Jurkat, Clone E6-1 (cell line): Measurements from ENCODE around the gene SBNO1.
"Not testable (repeated sequence)": the region's sequence is repeated elsewhere in the genome, so short reads cannot be mapped to it uniquely, and the experiment has no call there.

Source experiments
- DNase-seq: peaks from one replicate; pipeline ENCODE4 v3.0.0-alpha.2; 2011; ENCODE audit warnings: low read depth, low spot score
- H3K4me3 ChIP-seq: 2 replicates; pipeline ENCODE4 v1.5.1; 2011; ENCODE audit warnings: mild to moderate bottlenecking, low read length, control low read depth, moderate library complexity

SBNO1 gene

DNA sequence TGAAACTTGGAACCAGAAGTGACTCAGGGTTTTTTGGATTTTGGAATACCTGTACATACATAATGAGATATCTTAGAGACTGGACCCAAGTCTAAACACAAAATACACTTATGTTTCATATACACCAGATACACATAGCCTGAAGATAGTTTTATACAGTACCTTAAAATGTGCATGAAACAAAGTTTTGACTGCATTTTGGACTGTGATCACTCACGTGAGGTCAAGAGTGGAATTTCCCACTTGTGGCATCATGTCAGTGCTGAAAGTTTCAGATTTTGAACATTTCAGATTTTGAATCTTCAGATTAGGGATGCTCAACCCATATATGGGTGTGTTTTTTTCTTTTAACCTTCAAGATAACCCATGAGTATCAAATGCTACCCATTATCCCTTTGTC lies 6.6 kb downstream of the SBNO1 start:
- DNase-seq, result no peak

DNA sequence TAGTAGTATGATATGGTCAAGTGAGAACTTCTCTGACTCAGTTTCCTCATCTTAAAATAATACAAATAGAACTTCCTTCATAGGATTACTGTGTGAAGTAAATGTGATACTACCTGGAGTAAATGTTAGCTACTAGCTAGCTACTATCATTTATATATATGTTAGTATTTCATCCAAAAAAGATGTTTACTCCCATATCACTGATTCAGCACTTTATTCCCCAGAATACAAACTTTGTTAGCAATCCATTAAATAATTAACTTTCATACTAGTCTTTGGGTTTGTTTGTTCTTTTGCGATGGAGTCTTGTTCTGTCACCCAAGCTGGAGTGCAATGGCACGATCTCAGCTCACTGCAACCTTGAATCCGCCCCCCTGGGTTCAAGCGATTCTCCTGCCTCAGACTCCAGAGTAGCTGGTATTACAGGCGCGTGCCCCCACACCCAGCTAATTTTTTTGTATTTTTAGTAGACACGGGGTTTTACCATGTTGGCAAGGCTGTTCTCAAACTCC lies 8.4 kb downstream of the SBNO1 start:
- DNase-seq, result no peak

More for the DNA sequence above, 6.6 kb downstream of the SBNO1 start:
- H3K4me3 ChIP-seq, result no peak overlapping the region

DNA sequence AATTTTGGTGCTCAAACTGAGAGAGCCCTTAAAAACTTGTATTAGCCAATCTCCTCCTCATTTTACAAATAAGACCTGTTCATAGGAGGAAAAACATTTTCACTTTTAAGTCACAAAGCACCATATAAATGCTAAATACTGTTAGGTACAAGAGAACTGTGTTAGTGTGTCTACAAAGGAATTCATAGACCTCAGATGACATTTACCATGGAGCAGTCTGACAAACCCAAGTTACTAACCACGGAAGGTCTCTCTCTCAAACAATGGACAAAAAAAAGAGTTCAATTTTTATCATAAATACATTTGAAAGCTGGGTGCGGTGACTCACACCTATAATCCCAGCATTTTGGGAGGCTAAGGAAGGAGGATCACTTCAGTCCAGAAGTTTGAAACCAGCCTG lies 10.0 kb downstream of the SBNO1 start:
- H3K4me3 ChIP-seq, result no peak overlapping the region
- no peak for DNase-seq

More for the DNA sequence above, 8.4 kb downstream of the SBNO1 start:
- no peak overlapping the region for H3K4me3 ChIP-seq

DNA sequence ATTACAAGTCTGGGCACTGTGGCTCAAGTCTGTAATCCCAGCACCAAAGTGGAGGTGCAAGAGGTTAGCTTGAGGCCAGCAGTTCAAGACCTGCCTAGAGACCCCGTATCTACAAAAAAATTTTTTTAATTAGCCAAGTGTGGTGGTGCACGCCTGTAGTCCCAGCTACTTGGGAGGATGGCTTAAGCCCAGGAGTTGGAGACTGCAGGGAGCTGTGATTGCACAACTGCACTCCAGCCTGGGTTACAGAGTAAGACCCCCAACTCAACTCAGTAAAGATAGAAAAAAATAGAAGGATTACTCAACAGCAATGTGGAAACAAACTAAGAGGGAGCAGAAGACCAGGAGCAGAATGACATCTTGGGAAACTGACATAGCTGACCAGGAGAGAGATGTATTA lies 13.3 kb downstream of the SBNO1 start:
- H3K4me3 ChIP-seq, result no peak overlapping the region
- no peak for DNase-seq

DNA sequence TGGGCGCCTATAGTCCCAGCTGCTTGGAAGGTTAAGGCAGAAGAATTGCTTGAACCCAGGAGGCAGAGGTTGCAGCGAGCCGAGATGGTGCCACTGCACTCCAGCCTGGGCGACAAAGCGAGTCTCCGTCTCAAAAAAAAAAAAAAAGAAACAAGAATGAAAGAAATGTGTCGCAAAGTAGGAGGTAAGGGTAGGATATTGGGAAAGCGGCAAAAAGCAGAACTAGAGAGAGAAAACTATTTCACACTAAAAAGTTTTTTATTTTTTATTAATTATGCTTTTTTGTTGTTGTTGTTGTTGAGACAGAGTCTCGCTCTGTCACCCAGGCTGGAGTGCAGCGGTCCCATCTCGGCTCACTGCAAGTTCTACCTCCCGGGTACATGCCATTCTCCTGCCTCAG lies 17.7 kb downstream of the SBNO1 start:
- no peak for DNase-seq
- no peak overlapping the region for H3K4me3 ChIP-seq

DNA sequence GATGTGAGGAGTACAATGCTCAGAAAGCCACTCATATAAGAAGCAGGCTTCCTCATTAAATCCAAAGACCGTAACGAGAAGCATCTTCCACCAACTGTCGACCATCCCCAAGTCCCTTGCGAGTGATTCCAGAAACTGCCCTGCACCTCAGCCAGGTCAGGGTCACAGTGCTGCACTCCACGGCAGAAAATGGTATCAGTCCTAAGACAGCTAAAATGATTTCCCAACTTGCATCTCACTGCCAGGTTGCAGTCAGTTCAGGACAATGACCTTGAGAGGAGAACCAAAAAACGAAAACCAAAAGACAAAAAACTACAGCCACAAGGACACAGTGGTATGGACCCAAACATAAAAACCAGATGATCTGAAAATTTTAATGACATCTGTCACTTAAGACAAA lies 20.6 kb downstream of the SBNO1 start:
- no peak for DNase-seq
- no peak overlapping the region for H3K4me3 ChIP-seq

DNA sequence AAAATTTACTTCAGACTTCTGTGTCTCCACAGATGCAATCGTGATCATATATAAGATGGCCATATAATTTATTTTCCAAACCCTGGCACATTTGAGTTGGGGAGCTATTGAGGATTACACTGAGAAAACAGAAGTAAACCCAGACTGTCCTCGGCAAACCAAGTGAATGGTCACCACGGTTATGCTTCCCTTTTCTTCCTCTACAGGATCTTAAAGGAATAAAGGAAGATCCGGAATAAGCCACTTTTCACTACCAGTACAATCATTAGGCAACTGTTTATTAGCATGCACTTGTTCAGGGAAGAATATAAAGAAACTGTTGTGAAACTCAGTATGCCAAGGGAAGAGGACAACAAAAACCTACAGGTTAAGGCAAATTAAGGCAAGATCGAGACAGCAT lies 27.6 kb downstream of the SBNO1 start:
- DNase-seq, result no peak
- H3K4me3 ChIP-seq, result no peak overlapping the region

DNA sequence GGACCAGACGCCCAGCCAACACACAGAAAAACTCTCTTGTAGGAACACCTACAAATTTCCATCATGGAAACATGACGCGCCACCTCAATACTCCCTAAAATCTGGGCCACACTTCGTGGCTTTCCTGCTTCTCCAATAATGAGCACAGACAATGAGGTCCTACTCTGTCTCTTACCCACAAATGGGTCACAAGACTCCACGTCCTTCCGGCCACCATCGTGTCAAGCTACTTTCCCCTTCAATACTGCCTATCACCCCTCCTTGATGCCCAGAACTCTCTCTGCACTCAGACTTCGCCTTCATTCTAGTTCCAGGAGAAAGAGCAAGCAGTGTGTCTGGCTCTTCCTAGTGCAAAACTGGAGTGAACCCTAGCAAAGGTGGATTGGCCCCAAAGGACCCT lies 28.1 kb downstream of the SBNO1 start:
- no peak overlapping the region for H3K4me3 ChIP-seq
- no peak for DNase-seq

DNA sequence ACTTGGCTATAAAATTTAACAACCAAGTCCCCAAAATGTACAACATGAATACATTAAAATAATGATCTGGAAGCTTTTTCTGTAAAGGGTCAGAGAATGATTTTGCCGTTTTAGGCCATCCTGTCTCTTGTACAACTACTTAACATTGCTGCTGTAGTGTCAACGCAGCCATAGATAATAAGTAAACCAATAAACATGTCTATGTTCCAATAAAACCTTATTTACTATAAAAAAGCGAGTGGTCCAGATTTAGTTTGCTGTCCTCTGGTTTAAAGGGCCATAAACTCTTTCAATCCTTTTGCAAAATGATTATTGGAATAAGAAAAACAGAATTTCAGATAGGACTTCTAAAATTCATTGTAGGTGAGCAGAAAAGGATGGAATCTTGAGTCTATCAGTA lies 29.2 kb downstream of the SBNO1 start:
- H3K4me3 ChIP-seq, result no peak overlapping the region
- no peak for DNase-seq

DNA sequence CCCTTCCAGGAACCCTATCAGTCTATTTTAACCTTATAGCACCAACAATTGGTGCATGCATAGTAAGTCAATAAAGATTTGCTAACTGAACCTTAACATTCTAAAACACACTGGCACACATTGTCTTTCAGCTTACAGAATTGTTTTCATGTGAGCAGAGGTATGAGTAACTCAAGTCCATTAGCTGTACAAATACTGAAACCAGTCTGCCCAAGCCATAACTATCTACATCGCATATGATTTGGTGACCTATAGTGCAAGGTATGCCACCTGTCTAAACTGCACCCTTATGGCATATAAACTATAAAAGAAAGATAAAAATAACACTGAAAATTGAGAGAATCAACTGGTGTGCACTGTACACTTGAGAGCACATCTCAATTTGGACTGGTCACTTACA lies 34.8 kb downstream of the SBNO1 start:
- no peak overlapping the region for H3K4me3 ChIP-seq
- DNase-seq, result no peak

DNA sequence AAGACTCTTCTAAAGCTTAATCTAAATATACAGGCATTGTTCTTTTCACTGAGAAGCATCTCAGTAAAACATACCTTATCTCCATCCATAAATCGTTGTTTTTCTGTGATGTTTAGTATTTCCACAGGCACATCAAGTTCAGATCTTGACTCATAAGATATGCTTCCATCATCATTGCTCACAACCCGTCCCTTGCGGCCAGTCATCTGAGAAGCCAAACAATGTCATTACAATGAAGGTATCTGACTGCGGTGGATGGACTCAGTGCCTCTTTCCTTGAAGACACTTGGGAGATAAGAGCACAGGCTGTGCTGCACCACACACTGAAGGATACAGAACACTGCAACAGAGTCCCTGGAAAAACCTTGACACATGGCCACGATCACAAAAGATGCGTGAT lies 44.8 kb downstream of the SBNO1 start:
- DNase-seq, result no peak
- H3K4me3 ChIP-seq, result no peak overlapping the region

DNA sequence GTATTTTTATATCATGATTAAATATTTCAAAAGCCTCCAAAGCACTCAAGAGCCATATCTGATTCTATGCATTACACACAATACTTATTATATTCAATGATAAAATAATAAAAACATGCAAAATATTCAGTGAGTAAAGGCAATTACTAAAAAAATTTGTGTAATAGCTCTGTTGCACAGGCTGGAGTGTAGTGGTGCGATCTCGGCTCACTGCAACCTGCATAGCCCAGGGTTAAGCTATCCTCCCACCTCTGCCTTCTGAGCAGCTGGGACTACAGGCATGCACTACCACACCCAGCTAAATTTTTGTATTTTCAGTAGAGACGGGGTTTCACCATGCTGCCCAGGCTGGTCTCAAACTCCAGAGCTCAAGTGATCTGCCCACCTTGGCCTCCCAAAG lies 45.4 kb downstream of the SBNO1 start:
- H3K4me3 ChIP-seq, result no peak overlapping the region
- DNase-seq, result no peak

DNA sequence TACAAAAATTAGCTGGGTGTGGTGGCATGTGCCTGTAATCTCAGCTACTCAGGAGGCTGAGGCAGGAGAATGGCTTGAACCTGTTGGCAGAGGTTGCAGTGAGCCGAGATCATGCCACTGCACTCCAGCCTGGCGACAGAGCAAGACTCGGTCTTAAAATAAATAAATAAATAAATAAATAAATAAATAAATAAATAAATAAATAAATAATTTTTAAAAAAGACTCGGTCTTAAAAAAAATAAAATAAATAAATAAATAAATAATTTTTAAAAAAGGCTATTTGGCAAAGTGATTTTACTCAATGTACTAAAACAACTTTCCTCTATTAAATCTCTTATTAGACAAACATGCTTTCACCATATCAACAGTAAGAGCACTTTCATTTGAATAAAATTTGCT lies 51.6 kb downstream of the SBNO1 start:
- not testable (repeated sequence) for DNase-seq

DNA sequence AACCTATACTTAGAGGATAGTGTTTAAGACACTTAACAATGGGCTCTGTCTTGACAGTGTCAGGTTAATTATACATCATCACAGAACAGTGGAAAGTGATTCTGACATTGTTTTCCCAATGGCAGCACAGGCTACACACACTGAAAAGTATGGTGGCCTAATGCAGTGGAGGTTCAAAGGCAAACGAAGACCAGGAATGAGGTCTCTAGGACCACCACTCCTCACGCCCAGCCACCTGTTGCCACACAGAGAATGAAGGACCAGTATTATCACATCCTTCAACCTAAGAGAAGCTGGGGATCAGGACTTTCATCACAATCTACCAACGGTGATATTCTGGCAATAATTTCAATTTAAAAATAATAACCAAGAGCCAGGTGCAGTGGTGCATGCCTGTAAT lies 58.4 kb downstream of the SBNO1 start:
- no peak overlapping the region for H3K4me3 ChIP-seq
- DNase-seq, result no peak

More for the DNA sequence above, 51.6 kb downstream of the SBNO1 start:
- not testable (repeated sequence) for H3K4me3 ChIP-seq

DNA sequence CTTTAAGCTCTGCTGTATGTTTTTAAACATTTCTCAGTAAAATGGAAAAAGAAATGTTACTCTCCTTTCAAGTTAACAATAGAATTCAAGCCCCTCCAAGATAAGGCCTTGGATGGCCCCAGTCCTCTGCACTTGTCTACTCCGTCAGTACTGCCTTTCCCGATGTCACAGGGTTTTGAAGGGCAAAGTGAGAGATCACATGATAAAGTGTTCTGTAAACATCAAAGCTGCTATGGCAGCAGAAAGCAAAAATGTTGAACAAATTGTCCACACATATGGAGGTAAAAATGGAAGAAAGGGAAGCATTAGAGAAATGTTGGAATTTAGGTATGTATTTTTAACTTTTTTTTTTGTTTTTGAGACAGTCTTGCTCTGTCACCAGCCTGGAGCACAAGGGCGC lies 59.5 kb downstream of the SBNO1 start:
- no peak for DNase-seq
- H3K4me3 ChIP-seq, result no peak overlapping the region

DNA sequence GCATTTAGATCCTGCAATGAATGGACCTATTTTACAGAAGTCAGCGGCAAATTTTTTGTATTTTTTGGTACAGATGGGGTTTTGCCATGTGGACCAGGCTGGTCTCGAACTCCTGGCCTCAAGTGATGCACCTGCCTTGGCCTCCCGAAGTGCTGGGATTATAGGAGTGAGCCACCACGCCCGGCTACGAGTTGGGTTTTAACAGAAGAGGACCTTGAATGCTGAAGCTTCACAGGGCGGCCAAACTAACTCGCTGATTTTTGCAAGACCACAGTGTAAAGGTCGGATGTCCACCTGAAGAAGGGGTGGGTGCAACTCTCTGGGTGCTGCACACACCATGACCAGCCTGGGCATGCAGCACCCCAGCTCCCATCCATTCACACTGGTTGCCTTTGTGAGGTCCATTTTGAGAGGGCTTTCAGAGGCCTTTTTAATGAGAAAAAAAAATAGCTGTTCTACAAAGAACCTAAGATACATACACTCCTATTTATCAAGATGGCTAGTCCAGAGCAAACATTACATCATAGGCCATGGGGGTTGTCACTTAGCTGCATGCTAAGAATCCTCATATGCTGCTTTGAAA lies 71.4 kb downstream of the SBNO1 start:
- H3K4me3 ChIP-seq, result no peak overlapping the region

DNA sequence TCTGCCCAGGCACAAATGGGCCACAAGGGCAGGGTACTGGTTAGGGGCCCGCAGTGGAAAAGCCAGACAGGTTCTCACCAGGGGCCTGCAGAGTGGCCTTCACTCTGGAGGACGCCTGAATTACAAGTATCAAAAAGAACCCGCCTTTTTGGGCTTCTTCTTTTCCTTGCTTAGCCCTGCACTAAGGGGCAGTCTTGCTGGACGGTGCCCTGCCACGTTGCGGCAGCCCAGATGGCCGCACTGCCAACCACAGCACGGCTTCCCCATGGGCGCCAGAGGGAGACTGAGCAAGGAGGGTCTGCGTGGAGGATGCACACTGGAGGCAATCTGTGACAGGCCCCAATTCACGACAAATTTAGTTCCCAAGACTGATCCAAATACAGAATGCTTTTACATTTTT lies 74.7 kb downstream of the SBNO1 start:
- no peak overlapping the region for H3K4me3 ChIP-seq

More for the DNA sequence above, 71.4 kb downstream of the SBNO1 start:
- DNase-seq, result no peak

DNA sequence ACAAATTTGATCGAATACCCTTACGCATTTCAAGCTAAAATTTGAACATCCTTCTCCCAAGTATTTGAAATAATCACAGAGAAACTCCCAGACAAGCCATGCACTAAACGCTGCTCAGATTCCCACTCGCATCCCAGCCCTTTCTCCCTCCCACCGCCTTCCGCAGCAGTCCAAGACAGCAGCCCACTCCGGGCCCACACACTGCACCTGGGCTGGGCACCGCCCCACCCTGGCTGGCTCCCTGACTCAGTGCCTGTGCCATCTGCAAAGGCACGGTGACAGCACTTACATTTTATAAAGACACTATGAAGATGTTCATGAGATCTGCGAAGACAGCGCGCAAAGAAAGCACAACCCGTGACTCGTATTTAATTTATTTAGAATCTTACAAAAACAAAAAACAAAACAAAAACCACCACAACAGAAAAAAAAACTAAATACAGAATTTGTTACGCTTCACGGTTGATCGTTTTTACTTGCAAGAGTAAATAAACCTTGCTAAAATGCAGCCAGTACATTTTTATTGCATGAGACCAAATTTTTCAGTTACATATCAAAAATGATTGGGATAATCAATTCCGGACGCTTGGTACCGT lies 75.8 kb downstream of the SBNO1 start:
- H3K4me3 ChIP-seq, result no peak overlapping the region
- no peak for DNase-seq

More for the DNA sequence above, 74.7 kb downstream of the SBNO1 start:
- no peak for DNase-seq

DNA sequence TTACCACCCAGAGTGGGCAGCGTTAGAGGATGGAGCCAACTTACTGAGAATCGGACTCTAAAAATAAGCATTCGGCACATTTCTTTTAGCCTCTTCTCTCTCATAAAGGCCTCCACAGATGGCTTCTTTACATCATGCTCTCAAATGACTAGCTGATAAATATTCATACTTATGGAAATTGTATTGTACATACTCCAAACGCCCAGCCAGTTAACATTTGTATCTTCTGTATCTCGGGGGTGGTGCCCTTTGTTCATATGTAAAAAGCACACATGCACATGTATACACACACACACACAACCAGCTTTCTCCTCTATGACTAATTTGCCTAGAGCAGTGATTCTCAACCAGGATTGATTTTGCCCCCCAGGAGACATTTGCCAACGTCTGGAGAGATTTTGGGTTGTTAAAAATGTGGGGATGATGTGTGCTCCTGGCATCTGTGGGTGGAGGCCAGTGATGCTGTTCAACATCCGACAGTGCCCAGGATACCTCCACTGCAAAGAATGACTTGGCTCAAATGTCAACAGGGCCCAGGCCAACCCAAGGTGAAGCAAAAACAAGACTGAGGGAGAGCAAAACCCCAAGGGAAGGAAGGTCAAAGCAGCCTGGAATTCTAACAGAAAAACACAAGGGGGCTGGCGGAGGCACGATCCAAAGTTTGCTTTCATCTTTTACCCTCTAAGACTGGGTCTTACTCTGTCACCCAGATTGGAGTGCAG lies 77.8 kb downstream of the SBNO1 start:
- no peak for DNase-seq
- H3K4me3 ChIP-seq, result no peak overlapping the region

DNA sequence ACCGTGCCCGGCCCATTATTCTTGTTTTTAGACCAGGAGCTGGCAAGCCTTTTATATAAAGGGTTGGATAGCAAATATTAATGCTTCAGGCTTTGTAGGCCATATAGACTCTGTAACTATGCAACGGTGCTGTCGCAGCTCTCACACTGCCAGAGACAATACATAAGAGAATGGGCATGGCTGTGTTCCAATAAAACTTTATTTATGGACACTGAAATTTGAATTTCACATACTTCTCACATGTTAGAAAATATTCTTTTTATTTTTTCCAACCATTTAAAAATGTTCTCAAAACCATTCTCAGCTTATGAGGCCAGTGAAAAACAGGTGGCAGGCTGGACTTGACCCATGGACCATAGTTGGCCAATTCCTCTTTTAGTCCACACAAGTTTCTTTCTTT lies 80.0 kb downstream of the SBNO1 start:
- H3K4me3 ChIP-seq, result no peak overlapping the region

DNA sequence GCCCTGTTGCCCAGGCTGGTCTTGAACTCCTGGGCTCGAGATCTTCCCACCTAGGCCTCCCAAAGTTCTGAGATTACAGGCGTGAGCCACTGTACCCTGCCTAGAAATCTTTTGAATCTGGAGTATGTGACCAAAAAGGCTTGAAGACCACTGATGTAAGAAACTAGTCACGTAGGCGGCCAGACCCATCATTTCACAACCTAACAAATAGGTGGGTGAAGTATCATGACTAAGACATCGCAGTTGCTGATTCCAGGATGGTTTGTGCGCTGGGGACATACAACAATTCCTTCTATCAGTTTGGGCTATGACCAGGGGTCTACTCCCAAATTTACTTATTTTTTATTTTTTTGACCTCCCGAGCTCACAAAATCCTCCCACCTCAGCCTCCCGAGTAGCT lies 81.2 kb downstream of the SBNO1 start:
- H3K4me3 ChIP-seq, result no peak overlapping the region
- DNase-seq, result no peak

More for the DNA sequence above, 80.0 kb downstream of the SBNO1 start:
- DNase-seq, result no peak
